ENCODE data around the gene PLAC1. TPM values are rescaled to one million over a fixed set of nuclear protein-coding genes. Genes with fewer than 3 reads are reported as not detected.
A peak's percentile ranks its signal among the peaks of the same experiment; 100 is the strongest.

PLAC1 gene
- total RNA-seq, 2 donors from 2014 or later = 1.1 to 1.3 TPM

GRCh38 chrX:134537179-134537955 is 120.9 kb downstream of the PLAC1 start:
- H3K36me3 Mint-ChIP-seq (ENCODE audit: insufficient read depth in 2 of 2) = no peaks in the 10 kb centered on the region
- no peaks in the 10 kb centered on the region for H3K9me3 Mint-ChIP-seq
- H3K27ac Mint-ChIP-seq = no peak overlapping the region

DNA sequence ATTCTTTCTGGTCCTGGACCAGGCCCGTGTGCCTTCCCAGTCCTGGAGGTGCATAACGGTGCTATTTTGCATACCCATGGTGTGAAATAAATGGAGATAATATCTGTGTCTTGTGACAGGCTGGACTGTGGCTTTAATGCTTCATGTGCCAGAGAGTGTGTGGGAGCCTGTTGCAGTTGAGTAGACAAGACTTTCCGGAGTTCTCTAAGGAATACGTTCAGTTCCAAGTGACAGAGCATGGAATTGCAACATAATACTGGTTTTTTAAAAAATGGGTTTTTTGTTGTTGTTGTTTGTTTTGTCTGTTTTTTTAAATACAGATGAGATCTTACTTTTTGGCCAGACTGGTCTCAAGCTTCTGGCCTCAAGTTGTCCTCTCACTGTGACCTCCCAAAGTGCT is 124.3 kb downstream of the PLAC1 start:
- no peaks in the 10 kb centered on the region for H3K36me3 Mint-ChIP-seq (ENCODE audit: insufficient read depth in 2 of 2)
- H3K27me3 Mint-ChIP-seq (ENCODE audit: low read depth) = peaks cover 54% of the 10 kb centered on the region
- H3K9me3 Mint-ChIP-seq = no peaks in the 10 kb centered on the region
- no peak overlapping the region for H3K4me3 Mint-ChIP-seq
- no peaks in the 10 kb centered on the region for H3K4me1 Mint-ChIP-seq (ENCODE audit: low read depth)
- no peak for ATAC-seq (replicated peaks in 1 of 2)
- H3K27ac Mint-ChIP-seq = no peak overlapping the region
- DNase-seq = no peak

More at GRCh38 chrX:134537179-134537955, 120.9 kb downstream of the PLAC1 start:
- ATAC-seq (replicated peaks in 1 of 2) (no peak), DNase-seq (no peak)
- Mint-ChIP-seq H3K4me3 (no peak overlapping the region), H3K27me3 (ENCODE audit: low read depth) (peaks cover 49% of the 10 kb centered on the region), H3K4me1 (ENCODE audit: low read depth) (peaks cover under 1% of the 10 kb centered on the region)

DNA sequence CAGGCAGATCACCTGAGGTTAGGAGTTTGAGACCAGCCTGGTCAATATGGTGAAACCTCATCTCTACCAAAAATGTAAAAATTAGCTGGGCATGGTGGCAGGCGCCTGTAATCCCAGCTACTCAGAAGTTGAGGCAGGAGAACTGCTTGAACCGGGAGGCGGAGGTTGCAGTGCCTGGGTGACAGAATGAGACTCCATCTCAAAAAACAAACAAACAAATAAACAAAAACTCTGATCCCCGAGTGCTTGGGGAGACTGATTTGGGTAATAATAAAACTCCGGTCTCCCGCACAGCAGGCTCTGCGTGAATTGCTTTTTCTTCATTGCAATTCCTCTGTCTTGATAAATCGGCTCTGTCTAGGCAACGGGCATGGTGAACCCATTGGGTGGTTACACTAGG is 124.9 kb downstream of the PLAC1 start:
- Mint-ChIP-seq H3K4me1 (ENCODE audit: low read depth) (no peaks in the 10 kb centered on the region), H3K4me3 (no peak overlapping the region), H3K9me3 (no peaks in the 10 kb centered on the region), H3K27ac (no peak overlapping the region), H3K36me3 (ENCODE audit: insufficient read depth in 2 of 2) (no peaks in the 10 kb centered on the region), H3K27me3 (ENCODE audit: low read depth) (peaks cover 50% of the 10 kb centered on the region)
- DNase-seq (no peak), ATAC-seq (replicated peaks in 1 of 2) (no peak)

DNA sequence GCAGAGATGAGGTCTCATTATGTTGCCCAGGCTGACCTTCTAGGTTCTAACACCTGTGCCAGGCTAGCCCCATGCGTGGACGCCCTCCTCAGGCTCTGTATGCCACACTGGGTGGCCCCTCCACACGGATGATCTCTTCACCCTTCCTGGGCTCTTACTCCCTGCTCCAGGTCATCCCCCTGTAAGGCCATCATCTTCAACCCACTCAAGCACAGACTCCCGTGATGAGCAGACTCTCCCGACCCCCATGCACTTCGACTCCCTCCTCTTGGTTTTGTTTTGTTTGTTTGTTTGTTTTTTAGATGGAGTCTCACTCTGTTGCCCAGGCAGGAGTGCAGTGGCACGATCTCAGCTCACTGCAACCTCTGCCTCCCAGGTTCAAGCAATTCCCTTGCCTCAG is 127.4 kb downstream of the PLAC1 start:
- H3K4me1 Mint-ChIP-seq (ENCODE audit: low read depth) = no peaks in the 10 kb centered on the region
- no peak for ATAC-seq (replicated peaks in 1 of 2)
- no peak overlapping the region for H3K27ac Mint-ChIP-seq
- no peak overlapping the region for H3K4me3 Mint-ChIP-seq
- H3K27me3 Mint-ChIP-seq (ENCODE audit: low read depth) = peaks cover 38% of the 10 kb centered on the region
- no peaks in the 10 kb centered on the region for H3K36me3 Mint-ChIP-seq (ENCODE audit: insufficient read depth in 2 of 2)
- H3K9me3 Mint-ChIP-seq = no peaks in the 10 kb centered on the region
- DNase-seq = no peak

GRCh38 chrX:134529481-134529880 is 128.8 kb downstream of the PLAC1 start:
- Mint-ChIP-seq H3K4me1 (ENCODE audit: low read depth) (no peaks in the 10 kb centered on the region), H3K9me3 (no peaks in the 10 kb centered on the region), H3K27ac (no peak overlapping the region), H3K27me3 (ENCODE audit: low read depth) (peaks cover 44% of the 10 kb centered on the region), H3K36me3 (ENCODE audit: insufficient read depth in 2 of 2) (no peaks in the 10 kb centered on the region), H3K4me3 (no peak overlapping the region)
- DNase-seq (no peak), ATAC-seq (replicated peaks in 1 of 2) (no peak)

GRCh38 chrX:134528960-134529359 is 129.3 kb downstream of the PLAC1 start:
- H3K4me3 Mint-ChIP-seq = no peak overlapping the region
- no peak for ATAC-seq (replicated peaks in 1 of 2)
- no peaks in the 10 kb centered on the region for H3K9me3 Mint-ChIP-seq
- H3K27me3 Mint-ChIP-seq (ENCODE audit: low read depth) = peaks cover 42% of the 10 kb centered on the region
- H3K27ac Mint-ChIP-seq = no peak overlapping the region
- no peak for DNase-seq
- no peaks in the 10 kb centered on the region for H3K4me1 Mint-ChIP-seq (ENCODE audit: low read depth)
- no peaks in the 10 kb centered on the region for H3K36me3 Mint-ChIP-seq (ENCODE audit: insufficient read depth in 2 of 2)

DNA sequence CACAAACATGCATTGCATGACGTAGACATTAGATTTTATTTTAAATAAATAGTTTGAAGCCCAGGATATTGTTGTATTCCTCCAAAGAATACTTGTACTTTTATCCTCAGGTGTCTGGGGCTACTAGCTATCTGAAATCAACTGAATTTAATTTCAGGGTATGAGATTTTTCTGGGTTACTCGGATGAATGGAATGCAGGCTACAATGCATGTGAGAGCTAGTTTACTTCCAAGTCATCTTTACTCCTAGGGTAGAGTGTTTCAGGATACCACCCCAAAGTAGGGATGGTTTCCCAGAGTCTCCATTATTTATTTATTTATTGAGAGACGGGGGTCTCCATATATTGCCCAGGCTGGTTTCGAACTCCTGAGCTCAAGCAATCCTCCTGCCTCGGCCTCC is 131.9 kb downstream of the PLAC1 start:
- no peak overlapping the region for H3K27ac Mint-ChIP-seq
- peaks cover 18% of the 10 kb centered on the region for H3K27me3 Mint-ChIP-seq (ENCODE audit: low read depth)
- peaks cover 5% of the 10 kb centered on the region for H3K4me1 Mint-ChIP-seq (ENCODE audit: low read depth)
- no peaks in the 10 kb centered on the region for H3K36me3 Mint-ChIP-seq (ENCODE audit: insufficient read depth in 2 of 2)
- DNase-seq = no peak
- H3K4me3 Mint-ChIP-seq = no peak overlapping the region
- H3K9me3 Mint-ChIP-seq = no peaks in the 10 kb centered on the region
- ATAC-seq (replicated peaks in 1 of 2) = no peak

GRCh38 chrX:134525086-134525792 is 133.0 kb downstream of the PLAC1 start:
- Mint-ChIP-seq H3K4me1 (ENCODE audit: low read depth) (peaks cover 5% of the 10 kb centered on the region), H3K27me3 (ENCODE audit: low read depth) (peaks cover 7% of the 10 kb centered on the region), H3K4me3 (no peak overlapping the region), H3K36me3 (ENCODE audit: insufficient read depth in 2 of 2) (peaks cover 0 to 2% of the 10 kb centered on the region in 2 donors), H3K9me3 (no peaks in the 10 kb centered on the region), H3K27ac (no peak overlapping the region)
- ATAC-seq (replicated peaks in 1 of 2) (no peak), DNase-seq (no peak)

DNA sequence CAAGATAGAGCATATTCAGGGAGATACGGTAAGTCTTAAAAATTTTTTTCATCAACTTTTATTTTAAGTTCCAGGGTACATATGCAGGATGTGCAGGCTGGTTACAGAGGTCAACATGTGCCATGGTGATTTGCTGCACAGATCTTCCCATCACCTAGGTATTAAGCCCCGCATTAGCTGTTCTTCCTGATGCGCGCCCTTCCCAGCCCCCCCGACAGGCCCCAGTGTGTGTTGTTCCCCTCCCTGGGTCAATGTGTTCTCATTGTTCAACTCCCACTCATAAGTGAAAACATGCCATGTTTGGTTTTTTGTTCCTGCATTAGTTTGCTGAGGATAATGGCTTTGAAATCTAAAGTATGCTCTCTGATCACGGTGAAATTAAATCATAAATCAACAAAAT is 134.1 kb downstream of the PLAC1 start:
- Mint-ChIP-seq H3K36me3 (ENCODE audit: insufficient read depth in 2 of 2) (peaks cover 0 to 2% of the 10 kb centered on the region in 2 donors), H3K27me3 (ENCODE audit: low read depth) (peaks cover 6% of the 10 kb centered on the region), H3K9me3 (no peaks in the 10 kb centered on the region), H3K27ac (no peak overlapping the region), H3K4me1 (ENCODE audit: low read depth) (peaks cover 5% of the 10 kb centered on the region), H3K4me3 (no peak overlapping the region)
- no peak for DNase-seq
- ATAC-seq (replicated peaks in 1 of 2) = no peak

DNA sequence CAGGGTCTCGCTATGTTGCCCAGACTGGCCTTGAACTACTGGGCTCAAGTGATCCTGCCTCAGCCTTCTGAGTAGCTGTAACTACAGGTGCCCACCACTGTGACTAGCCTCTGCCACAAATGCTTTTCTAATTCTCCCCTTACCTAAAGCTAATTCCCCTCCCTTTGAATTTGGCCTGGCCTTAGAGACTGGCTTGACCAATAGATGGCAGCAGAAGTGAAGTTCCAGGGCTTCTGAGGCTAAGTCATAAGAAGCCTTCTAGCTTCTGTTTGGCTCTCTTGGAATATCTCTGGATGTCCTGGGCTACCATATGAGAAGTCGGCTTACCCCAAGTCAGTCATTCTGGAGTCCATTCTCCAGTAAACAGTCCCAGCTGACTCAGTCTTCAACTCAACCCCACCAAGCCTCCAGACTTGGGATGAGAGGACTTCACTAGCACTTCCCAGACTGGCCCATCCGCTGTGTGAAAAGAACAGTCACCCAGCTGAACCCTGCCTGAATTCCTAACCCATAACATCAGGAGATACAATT is 137.3 kb downstream of the PLAC1 start:
- no peak overlapping the region for H3K27ac Mint-ChIP-seq
- H3K36me3 Mint-ChIP-seq (ENCODE audit: insufficient read depth in 2 of 2) = peaks cover 0 to 2% of the 10 kb centered on the region in 2 donors
- DNase-seq = no peak
- H3K4me3 Mint-ChIP-seq = no peak overlapping the region
- no peaks in the 10 kb centered on the region for H3K9me3 Mint-ChIP-seq
- peaks cover 5% of the 10 kb centered on the region for H3K4me1 Mint-ChIP-seq (ENCODE audit: low read depth)
- peaks cover 8% of the 10 kb centered on the region for H3K27me3 Mint-ChIP-seq (ENCODE audit: low read depth)
- ATAC-seq (replicated peaks in 1 of 2) = peak in 1 of 2 donors; percentile 26

Other genes starting within 250 kb of the PLAC1 start
- gene HPRT1, start 198.3 kb downstream of the PLAC1 start, total RNA-seq = 10 to 100 TPM; 58.5 to 64.3 TPM
- gene PABIR2, start 138.7 kb upstream of the PLAC1 start, total RNA-seq = 10 to 100 TPM; 44.2 to 45.5 TPM

All from activated T-cell treated with anti-CD3 and anti-CD28 coated beads, Interleukin-2, amount 50 U/mL, for 72 hours (primary cell).